ENCODE measurements around the gene EMC1.

- TF ChIP-seq POLR2AphosphoS5 (IDR thresholded peaks at IDR 0.05; ENCODE audit: low read depth, low read length) (no peak), POLR2A (IDR thresholded peaks at IDR 0.05; ENCODE audit: low read depth, low read length) (no peak), TAF1 (IDR thresholded peaks at IDR 0.05; ENCODE audit: low read depth, low read length) (no peak), POU2F2 (IDR thresholded peaks at IDR 0.05; ENCODE audit: low read depth, low read length) (no peak), SPI1 (IDR thresholded peaks at IDR 0.05; ENCODE audit: low read depth, low read length) (no peak), PAX5 (IDR thresholded peaks at IDR 0.05; ENCODE audit: insufficient read depth, low read length, severe bottlenecking) (no peak)
Measured at GRCh38 chr1:19178734-19179398, 72.5 kb downstream of the EMC1 start.
